HG03060 (cell line): ENCODE data around the gene MAGEA9B.
"Not testable (repeated sequence)": the region's sequence is repeated elsewhere in the genome, so short reads cannot be mapped to it uniquely, and the experiment has no call there.

Experiments
- ATAC-seq: cut with Tn5 transposase; IDR thresholded peaks from one replicate; pipeline ENCODE4 v1.9.1; 2021; ENCODE audit warnings: low read depth, moderate number of reproducible peaks; ENCODE audit not compliant: unreplicated experiment

MAGEA9B gene

DNA sequence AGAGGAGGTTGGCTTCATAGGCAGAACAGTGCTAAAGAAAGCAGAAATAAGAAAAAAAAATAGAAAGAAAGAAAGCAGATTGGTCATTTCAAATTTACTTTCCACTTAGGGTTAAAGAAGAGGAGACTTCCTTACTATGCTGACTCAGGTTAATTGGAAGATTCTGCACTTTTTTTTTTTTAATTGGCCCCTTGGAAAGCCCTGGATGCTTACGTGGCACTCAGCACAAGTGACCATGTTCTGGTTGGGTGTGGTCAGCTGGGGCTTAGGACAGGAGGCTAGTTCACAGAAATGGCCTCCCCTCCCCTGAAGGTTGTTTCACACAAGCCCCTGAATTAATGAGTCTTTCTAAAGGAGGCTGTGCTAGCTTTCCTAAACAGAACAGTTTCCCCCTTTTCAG lies 14.5 kb downstream of the MAGEA9B start:
- no peak for ATAC-seq

DNA sequence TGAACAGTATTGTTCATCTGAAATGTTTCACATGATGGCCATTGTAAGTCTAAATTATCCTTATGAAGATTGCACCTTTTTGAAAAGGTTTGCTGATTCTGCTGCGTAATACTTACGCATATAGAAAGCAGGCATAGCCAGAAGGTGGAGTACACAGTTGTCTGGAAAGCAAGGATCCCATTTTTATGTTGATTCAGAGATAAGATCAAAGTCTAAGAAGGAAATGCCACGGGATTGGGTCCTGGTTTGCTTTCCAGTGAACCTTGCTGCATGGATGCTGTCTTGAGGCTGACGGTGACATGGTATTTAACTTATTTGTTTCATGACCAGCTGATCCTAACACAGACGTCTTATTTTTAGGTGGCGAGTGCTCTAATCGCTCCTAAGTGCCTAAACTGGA lies 15.5 kb downstream of the MAGEA9B start:
- no peak for ATAC-seq

DNA sequence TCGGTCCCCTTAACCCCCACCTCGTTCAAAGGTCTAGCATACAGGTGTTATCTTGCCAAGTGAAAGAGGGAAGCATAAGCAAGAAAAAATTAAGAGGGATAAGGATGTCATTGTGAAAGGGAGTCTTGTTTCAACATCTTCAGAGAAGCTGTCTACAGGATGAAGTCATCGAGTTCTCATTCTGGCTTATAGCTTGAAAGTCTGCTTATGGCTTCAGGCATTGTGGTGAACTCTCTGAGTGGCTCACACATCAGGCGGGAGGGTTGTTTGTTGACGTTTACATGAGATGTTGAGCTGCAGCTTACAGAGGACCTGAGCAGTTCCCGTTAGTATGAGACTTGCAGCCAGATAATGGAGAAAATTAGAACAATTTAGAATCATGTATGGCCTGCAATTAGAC lies 16.6 kb downstream of the MAGEA9B start:
- no peak for ATAC-seq

DNA sequence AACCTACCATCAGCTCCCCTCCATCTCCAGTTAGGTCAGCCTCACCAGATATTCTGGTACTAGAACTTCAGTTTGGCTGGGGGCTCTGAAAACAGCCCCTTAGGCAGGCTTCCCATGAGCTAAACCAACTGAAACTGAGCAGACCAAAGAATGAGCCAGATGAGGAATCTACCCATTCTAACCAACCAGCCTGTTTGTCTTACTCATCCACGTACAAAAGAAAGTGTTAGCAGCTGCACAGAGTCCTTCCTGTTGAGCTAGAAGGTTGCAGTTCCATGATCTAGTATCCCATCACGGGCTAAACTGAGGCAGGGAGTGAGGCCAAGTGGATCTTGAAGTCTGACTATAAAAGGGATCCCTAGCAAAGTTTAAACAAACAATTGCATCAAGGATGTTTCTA lies 17.5 kb downstream of the MAGEA9B start:
- ATAC-seq, result no peak

DNA sequence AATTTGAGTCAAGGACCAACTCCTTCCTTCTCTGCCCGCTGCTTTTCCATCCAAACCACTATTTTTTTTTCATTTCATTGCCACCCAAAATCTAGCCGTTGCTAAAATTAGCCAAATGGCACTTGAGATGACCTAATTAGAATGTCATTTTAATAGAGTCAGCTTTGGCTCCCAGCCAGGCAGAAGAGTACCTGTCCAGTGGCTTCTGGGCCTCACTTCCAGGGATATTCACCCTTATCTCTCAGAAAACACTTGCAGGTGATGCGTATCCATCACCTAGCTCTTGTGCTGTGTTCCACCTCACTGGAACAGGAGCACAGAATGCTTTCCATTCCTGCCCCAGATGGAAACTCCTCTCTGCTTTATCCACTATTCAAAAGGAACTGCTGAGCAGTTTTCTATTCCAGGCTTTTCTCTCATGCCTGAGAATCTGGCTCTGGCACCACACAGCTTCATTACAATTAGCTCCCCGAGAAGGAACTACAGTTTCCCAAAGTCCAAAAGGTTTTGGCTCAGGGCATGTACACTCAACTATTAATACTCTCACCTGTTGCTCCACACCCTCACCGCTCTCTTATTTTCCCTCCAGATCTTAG lies 18.5 kb downstream of the MAGEA9B start:
- no peak for ATAC-seq

DNA sequence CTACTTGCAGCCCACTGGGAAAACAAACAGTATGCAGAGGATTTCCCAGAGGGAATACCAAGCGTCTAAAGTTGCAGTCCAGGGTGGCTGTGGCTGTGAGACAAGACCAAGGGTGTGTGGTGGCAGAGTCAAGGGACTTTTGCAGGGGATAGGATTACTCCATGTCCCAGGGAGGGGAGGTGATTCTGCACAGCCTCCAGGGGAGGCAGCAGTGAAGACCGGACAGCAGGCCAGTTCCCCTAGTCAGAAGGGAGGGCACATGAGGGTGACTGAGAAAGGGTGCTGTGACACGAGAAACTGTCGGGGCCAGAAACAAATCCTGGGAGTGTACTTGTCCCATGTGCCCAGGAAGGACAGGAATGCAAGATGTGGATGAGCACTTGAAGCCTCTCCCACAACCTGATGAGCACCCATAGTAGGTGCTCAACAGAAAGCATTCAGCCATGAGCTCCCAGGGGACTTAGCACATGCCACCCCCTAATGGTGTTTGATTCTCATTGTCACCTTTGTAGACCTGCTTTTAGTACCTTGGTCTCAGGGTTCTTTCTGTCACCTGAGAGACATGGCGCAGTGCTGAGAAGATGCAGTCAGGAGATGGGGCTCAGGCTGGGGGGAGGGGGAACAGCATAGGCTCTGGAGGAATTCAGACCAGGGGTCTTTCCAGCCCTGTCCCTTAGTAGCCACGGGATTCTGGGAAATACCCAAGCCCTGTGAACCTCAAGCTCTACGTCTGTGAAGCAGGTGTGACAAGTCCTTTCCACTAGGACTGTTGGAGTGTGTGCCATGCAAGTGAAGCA lies 19.4 kb downstream of the MAGEA9B start:
- ATAC-seq, result no peak

DNA sequence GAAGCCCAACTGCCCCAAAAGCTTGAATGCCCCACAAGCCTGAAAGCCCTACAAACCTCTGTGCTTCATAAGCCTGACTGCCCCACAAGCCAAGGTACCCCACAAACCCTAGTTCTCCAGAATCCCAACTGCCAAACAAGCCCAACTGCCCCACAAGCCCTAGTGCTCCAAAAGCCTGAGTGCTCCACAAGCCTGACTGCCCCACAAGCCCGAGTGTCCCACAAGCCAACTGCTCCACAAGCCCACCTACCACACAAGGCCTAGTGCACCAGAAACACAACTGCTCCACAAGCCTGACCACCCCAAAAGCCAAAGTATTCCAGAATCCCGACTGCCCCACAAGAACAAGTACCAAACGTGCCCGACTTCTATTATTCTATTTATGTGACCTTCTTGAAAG lies 23.9 kb downstream of the MAGEA9B start:
- no peak for ATAC-seq

DNA sequence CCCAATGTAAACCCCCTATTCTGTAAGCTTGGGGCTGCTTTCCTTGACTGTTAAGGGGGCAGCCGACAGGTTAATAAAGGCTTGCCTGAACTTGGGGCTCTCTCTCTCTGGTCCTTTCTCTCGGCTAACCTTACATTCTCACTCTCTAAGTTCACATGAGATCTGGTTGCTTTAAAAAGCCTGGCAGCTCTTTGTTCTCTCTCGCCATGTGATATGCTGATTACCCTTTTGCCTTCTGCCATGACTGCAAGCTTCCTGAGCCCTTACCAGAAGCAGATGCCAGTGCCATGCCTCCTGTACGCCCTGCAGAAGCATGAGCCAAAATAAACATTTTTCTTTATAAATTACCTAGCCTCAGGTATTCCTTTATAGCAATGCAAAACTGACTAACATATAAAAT lies 32.0 kb downstream of the MAGEA9B start:
- ATAC-seq, result not testable (repeated sequence)

DNA sequence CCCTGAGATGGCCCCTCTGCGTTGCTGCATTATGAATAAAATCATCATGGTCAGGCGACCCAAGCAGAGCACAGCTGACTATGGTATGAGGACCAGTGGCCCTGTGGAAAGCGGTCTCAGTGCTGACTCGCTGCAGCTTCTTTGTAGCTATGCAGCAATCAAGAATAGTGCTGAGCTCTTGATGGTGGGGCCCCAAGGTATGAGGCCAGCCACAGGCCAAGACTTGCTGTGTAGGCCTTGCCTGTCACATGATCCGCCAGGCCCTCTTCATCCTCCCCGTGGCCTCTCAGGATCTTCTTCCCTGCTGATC lies 35.4 kb downstream of the MAGEA9B start:
- not testable (repeated sequence) for ATAC-seq

DNA sequence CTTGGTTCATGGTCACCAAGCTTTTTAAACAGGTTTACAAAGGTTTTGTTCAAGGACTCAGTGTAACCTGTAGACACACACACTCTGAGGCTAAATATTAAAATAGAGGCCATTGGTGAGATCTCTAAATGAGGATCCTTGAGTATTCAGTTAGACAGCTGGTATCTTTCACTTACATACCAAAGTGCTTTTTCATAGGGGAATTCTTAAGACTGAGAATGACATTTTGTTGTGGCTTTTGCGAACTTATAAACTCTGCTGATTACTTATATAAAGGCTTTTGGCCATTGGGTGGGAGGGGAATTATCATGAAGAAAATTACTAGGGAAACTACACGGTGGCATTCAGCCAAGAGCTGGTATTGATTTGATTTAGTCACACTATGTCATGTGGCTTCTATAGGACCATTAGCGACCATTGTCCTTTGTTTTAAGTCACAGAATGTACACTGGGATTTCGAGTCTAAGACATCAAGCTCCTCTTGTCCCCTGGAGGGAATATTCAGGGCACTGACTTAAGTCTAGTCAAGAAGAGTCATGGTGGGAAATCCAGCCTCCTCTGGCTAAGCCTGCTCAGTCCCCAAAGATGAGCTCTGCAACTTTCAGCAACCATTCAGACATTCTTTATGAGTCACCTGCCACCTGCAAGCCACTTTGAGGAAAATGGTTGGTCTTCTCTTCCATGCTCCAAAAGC lies 35.9 kb downstream of the MAGEA9B start:
- not testable (repeated sequence) for ATAC-seq

DNA sequence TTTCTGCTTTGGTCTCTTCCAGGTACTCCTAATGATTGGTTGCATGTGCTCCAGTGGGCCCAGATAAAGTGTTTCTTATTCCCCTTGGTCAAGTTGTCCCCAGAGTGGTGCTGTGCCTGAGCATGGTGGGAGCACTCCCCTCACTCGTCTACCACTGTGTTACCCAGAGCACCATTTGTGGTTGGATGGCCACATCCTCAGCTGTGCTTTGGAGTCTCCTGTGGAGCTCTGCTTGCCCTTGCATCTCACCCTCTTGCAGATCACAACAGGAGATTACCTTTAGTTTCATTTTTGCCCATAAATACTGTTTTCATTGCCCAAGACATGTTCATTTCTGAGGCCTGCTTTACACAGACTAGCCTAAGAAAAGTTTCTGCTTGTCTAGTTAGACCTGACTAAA lies 36.8 kb downstream of the MAGEA9B start:
- not testable (repeated sequence) for ATAC-seq

DNA sequence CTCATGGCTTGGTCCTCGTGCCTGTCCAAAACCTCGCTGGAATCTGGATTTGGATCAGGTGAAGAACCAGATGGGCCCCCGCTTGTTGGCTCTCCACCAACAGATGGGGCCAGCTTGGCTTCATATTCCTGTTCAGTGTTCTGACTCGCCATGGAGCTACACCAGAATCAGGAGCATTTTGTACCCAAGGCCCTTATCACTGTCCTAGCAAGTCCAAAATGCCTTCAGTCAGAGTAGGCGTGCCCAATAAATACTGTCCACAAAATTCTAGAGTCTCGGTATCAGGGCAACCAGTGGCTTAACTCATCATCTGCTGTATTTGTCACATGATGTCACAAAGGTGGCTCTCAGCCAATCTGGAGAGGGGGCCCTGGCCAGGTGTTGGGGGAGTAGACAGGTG lies 37.6 kb downstream of the MAGEA9B start, which contains the start of gene HSFX3:
Gene HSFX3 (minus strand): TSS at position 224 of the 400 bp plus-strand sequence. CDS start 72 bp downstream, at position 152.
- ATAC-seq, result not testable (repeated sequence)

DNA sequence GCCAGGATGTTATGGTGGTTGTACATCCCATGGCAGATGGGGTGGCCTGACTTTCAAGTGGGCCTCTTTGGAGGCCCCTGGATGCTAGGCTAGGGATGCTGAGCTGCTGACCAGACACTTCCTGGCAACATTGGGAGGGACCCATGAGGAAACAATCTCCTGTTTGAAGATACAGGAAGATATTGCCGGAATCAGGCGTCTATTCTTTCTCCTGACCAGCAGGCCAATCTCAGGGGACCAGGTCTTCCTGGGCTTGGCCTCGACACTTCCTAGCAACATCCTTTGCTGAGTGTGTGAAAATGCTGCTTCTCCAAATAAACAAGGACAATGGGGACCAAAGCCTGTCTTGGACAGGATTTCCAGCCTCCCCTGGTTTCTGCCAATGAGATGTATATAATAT lies 39.5 kb downstream of the MAGEA9B start:
- ATAC-seq, result not testable (repeated sequence)

DNA sequence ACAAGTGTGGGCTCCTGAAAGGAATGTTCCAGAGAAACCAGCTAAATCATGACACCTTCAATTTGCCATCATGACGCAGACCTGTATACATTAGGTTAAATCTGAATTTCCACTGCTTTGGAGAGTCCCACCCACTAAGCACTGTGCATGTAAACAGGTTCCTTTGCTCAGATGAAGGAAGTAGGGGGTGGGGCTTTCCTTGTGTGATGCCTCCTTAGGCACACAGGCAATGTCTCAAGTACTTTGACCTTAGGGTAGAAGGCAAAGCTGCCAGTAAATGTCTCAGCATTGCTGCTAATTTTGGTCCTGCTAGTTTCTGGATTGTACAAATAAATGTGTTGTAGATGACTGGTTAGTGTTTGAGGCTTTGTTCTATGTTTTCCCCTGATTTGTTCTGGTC lies 40.3 kb downstream of the MAGEA9B start:
- ATAC-seq, result not testable (repeated sequence)

DNA sequence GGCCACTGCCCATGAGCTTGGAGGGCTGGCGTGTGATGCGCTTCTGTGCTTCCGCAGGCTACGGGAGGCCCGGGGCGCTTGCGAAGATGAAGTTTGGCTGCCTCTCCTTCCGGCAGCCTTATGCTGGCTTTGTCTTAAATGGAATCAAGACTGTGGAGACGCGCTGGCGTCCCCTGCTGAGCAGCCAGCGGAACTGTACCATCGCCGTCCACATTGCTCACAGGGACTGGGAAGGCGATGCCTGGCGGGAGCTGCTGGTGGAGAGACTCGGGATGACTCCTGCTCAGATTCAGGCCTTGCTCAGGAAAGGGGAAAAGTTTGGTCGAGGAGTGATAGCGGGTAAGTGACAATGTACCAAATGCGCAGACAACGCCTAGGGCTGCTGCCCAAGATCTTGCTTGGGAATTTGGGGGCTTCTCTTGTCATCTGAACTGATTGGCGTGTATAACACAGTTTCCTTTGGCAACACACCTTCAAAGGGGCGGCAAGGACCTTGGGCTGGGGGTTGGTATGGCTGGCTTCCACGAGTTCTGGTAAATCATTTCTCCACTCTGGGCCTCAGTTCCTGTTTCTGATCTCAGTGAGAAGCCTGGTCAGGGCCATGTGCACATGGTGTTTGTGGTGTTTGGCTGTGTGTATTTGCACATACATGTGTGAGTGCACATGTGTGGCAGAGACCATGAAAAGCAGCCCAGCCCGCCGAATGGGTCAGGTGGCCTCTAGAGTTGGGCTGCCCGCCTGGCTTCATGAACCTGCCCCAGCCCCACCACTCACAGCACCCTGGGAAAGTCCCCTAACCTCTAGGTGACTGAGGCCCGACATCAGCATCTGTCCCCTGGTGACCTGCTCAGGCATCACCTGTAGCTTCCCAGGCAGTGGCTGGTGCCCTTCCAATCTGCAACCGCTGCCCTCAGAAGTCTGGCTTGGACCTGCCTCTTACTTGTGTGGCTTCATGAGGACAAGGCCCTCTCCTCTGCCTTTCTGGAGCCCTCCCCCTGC lies 41.4 kb downstream of the MAGEA9B start:
- ATAC-seq, result not testable (repeated sequence)

DNA sequence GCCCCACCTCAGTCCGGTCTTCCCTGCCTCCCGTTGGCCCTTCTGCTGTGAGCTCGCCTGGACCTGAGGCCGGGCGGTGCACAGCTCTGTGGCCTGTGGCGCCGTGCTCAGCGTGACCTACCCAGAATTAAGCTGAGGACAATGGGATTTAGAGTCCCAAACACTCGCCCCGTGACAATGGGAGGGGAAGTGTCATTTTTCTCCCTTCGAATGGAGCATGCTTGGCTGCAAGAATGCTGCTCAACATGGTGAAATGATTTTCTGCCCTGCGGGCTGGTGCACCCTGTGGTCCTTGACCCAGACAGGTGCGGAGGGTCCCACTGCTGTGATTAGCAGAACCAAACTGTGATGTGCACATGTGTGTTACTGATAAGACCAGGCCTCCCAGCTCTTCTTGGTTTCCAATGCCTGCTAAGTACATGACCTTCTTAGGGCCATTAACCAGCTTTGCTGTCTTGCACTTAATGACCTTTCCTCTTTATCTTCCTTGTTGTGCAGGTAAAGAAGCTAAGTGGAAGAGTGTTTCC lies 45.7 kb downstream of the MAGEA9B start:
- ATAC-seq, result no peak

DNA sequence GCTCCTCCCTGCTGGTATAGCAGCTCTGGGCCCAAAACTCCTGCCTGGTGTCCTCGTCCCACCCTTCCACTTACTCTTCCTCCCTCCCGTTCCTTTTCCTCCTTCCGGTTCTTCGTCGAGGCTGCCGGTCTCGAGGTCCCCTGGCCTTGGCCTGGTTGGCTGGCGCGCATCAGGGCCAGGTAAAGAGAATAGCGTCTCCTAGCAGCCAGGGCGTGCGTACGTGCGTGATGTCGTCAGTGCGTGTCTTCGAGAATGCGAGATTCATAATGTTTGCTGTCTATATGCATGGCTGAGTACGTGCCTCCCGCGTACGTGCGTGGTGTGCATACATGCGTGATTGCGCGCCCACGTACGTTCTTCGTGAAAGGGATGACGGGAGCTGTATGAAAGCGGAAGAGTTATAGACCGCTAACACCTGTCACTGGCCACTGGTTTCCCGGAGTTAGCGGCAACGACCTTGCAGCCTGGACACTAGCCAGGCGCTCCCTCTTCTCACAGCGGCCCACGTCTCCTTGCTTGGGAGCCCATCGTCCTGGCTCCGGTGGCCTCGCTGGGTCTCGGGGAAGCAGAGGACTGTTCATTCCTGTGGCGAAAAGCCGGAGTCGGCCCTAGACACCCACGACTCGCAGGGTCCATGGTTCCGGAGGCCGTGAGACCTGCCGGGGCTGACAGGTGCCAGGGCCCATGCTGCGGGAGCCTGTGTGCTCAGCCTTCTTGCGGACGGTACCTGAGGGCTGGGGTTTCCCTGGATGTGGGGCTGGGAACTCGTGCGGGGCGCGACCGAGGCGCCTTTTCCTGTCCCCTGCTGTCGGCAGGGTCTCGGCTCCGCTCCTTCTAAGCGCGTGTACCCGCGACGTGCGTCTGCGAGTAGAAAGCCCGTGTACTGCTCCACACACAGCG lies 46.4 kb downstream of the MAGEA9B start, which contains the start of gene EOLA1:
Gene EOLA1 (plus strand): TSS at position 392 of the 900 bp plus-strand sequence. CDS start 4,619 bp downstream, outside the sequence.
- peak; percentile 92 for ATAC-seq

DNA sequence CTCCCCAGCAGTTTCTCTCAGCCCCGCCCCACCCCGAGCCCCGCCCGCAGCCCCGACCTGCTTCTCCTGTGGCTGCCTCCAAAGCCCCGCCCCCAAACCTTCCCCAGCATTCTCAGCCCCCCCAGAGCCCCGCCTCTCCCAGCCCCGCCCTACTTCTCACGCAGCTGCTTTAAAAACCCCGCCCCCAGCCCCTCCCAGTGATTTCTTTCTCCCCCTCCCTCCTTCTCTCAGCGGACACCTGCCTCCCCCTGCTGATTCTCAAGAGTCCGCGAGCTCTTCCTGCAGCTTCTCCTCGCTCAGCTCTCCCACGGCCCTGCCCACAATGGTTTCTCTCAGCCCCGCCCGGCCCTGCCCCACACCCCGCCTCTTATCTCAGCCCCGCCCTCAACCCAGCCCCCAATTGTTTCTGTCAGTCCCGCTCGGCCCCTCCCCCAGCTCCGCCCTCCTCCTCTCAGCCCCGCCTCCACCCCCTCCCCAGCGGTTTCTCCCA lies 47.1 kb downstream of the MAGEA9B start:
- peak; percentile 2 for ATAC-seq
